ENCODE data around the gene LAMTOR1. TPM values are rescaled to one million over a fixed set of nuclear protein-coding genes. Genes with fewer than 3 reads are reported as not detected.

The LAMTOR1 gene
- total RNA-seq, 2 experiments from 2014 or later = 50.3 to 52.4 TPM

DNA sequence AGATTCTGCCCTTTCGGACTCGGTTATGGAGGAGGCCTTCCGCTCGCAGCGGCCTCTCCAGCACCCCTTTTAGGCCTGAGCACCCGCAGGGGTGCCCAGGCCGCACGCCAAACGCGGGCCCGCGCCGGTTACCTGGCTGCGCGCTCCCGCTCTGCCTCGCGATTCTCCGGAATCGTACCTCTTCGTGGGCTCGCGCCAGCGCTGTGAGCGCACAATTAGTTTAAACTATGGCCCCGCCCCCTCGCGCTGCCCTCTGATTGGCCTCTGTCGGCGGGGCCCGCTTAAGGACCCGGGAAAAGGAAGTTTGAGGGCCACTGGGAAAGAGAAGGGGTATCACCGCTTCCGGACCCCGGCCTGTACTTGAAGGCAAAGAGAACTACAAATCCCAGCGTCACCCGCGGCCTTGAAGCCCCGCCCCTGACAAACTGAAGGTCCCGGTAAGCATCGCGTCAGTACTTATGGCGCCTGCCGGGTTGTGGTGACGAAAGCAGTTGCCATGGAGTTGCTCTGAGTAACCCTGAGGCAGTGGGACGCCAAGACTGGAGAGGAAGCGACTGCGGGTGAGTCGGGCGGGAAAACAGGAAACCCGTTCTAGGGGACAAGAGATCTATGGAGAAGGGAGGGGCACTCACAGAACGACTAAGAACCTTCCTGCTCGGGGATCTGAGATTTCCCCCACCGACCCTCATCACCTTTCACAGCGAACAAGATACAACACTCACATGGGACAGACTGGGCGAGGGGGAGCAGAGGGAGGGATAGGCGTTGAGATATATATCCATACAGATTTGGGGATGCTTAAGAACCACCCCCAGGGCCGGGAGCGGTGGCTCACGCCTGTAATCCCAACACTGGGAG is 22.5 kb downstream of the LAMTOR1 start, which contains the start of the genes LRRC51 and NUMA1:
LRRC51 (plus strand) TSS at position 525 of the 858 bp plus-strand sequence. CDS start 8,234 bp downstream, outside the sequence.
NUMA1 (minus strand) TSS at position 217 of the 858 bp plus-strand sequence. CDS start 44,599 bp downstream, outside the sequence.
- POLR2A ChIA-PET = interaction anchor here (0.8 to 3.4 kb wide), 6 partner anchors 10 to 71 kb away, joined by 3 to 15 read pairs (median 4); no protein-coding TSS in a partner anchor
- intact Hi-C loops (cut with micrococcal nuclease) = loop anchor here (1.0 to 5.0 kb wide), 2 partner anchors 32 to 38 kb away; partner anchors contain the start of gene ANAPC15
- H3K4me3 Mint-ChIP-seq = peak within 1 kb of the TSS; percentile 99
- H3K4me1 Mint-ChIP-seq (ENCODE audit: low read depth) = peaks cover 34% of the 10 kb centered on the region
- ATAC-seq = peak; percentile 93
- CTCF ChIA-PET = interaction anchor here (1.0 to 2.4 kb wide), 4 partner anchors 10 to 55 kb away, joined by 6 to 26 read pairs (median 15); no protein-coding TSS in a partner anchor
- H3K36me3 Mint-ChIP-seq (ENCODE audit: low read depth) = peaks cover 19% of the 10 kb centered on the region
- no peaks in the 10 kb centered on the region for H3K9me3 Mint-ChIP-seq
- TF ChIP-seq, protein P1, sequence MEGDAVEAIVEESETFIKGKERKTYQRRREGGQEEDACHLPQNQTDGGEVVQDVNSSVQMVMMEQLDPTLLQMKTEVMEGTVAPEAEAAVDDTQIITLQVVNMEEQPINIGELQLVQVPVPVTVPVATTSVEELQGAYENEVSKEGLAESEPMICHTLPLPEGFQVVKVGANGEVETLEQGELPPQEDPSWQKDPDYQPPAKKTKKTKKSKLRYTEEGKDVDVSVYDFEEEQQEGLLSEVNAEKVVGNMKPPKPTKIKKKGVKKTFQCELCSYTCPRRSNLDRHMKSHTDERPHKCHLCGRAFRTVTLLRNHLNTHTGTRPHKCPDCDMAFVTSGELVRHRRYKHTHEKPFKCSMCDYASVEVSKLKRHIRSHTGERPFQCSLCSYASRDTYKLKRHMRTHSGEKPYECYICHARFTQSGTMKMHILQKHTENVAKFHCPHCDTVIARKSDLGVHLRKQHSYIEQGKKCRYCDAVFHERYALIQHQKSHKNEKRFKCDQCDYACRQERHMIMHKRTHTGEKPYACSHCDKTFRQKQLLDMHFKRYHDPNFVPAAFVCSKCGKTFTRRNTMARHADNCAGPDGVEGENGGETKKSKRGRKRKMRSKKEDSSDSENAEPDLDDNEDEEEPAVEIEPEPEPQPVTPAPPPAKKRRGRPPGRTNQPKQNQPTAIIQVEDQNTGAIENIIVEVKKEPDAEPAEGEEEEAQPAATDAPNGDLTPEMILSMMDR (IDR thresholded peaks at IDR 0.05) = no peak
- DNase-seq = peak; percentile 100
- H3K27me3 Mint-ChIP-seq = no peaks in the 10 kb centered on the region
- H3K27ac Mint-ChIP-seq = peak within 1 kb of the TSS; percentile 99

DNA sequence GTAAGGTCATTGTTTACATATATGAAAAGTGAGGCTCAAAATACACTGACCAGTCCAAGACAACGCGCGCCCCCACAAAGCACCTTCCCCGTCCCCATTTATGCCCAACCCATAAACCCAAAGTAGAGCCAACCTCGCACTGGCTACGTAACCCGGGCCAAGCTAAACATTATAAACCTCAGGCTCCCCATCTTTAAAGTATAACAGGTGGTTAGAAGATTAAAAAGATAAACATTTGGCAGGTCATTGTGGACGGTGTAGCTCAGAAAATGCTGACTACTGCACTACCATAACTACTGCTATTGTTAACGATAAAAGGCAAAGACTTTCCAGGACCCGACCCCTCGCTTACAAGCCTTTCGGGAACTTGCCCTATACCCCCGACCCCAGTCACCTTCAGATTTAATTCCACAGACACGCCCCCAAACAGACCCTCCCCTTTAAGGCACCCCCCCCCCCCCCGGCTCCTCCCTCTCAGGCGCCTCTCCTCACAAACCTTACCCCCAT is 23.2 kb downstream of the LAMTOR1 start:
- DNase-seq (peak; percentile 14), ATAC-seq (no peak)
- intact Hi-C loops (cut with micrococcal nuclease) = loop anchor here (1.0 to 5.0 kb wide), 2 partner anchors 32 to 38 kb away; partner anchors contain the start of gene ANAPC15
- peak overlapping the region; percentile 99 for H3K27ac Mint-ChIP-seq
- peaks cover 38% of the 10 kb centered on the region for H3K4me1 Mint-ChIP-seq (ENCODE audit: low read depth)
- no peaks in the 10 kb centered on the region for H3K27me3 Mint-ChIP-seq
- H3K36me3 Mint-ChIP-seq (ENCODE audit: low read depth) = peaks cover 19% of the 10 kb centered on the region
- ChIA-PET CTCF (interaction anchor here (1.0 to 2.2 kb wide), 2 partner anchors 11 to 55 kb away, joined by 6 to 16 read pairs; no protein-coding TSS in a partner anchor), POLR2A (interaction anchor here (1.2 to 3.4 kb wide), 2 partner anchors 13 to 40 kb away, joined by 3 to 15 read pairs; no protein-coding TSS in a partner anchor)
- H3K9me3 Mint-ChIP-seq = no peaks in the 10 kb centered on the region
- TF ChIP-seq, protein P1 (IDR thresholded peaks at IDR 0.05) = no peak
- peak overlapping the region; percentile 99 for H3K4me3 Mint-ChIP-seq

DNA sequence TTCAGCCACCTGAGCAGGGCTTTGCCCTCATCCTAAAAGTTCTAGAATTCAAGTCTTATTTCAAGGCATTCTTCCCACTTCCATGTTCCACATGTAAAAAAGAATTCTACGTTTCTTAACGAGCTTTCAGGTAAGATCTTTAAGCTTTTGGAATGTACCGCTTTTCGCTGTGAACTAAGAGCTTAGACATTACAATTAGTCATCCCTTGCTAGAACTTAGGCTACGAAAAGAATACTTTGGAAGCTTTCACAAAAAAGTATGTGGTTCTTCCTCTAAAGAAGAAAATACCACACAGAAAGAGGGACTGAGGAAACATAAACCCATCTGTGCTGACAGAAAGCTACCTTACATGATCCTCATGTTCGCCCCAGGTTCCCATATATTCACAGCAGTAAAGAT is 24.6 kb downstream of the LAMTOR1 start:
- no peaks in the 10 kb centered on the region for H3K27me3 Mint-ChIP-seq
- H3K4me3 Mint-ChIP-seq = peak overlapping the region; percentile 99
- H3K27ac Mint-ChIP-seq = peak overlapping the region; percentile 62
- H3K4me1 Mint-ChIP-seq (ENCODE audit: low read depth) = peaks cover 38% of the 10 kb centered on the region
- intact Hi-C loops (cut with micrococcal nuclease) = no loop called here
- DNase-seq (no peak), ATAC-seq (no peak)
- CTCF ChIA-PET = interaction anchor here (0.7 to 2.8 kb wide), 6 partner anchors 13 to 105 kb away, joined by 3 to 18 read pairs (median 4); no protein-coding TSS in a partner anchor
- TF ChIP-seq, protein P1 (IDR thresholded peaks at IDR 0.05) = no peak
- peaks cover 19% of the 10 kb centered on the region for H3K36me3 Mint-ChIP-seq (ENCODE audit: low read depth)
- H3K9me3 Mint-ChIP-seq = no peaks in the 10 kb centered on the region
- POLR2A ChIA-PET = interaction anchor here (0.6 to 1.3 kb wide), 8 partner anchors 9 to 105 kb away, joined by 3 to 4 read pairs (median 3); no protein-coding TSS in a partner anchor

DNA sequence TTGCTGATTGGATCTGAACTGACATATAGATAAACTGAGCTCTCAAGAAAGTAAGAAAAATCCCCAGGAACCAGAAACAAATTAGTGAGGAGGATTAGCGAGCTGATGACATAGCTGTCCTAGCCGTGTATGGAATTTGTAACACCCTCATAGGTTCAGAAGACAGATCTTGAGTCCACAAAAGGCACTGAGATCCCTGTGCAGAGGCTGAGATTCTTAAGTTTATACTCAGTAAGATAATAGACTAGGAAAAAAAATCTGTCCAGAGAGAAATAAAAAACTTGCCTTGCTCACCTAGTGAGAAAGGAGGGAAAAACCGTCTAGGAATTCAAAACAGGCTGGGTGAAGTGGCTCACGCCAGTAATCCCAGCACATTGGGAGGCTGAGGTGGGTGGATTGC is 27.3 kb downstream of the LAMTOR1 start:
- no peak overlapping the region for H3K4me3 Mint-ChIP-seq
- TF ChIP-seq, protein P1 (IDR thresholded peaks at IDR 0.05) = no peak
- peaks cover 38% of the 10 kb centered on the region for H3K4me1 Mint-ChIP-seq (ENCODE audit: low read depth)
- intact Hi-C loops (cut with micrococcal nuclease) = no loop called here
- ChIA-PET POLR2A (interaction anchor here (0.8 to 1.1 kb wide), 2 partner anchors 23 to 150 kb away, joined by 3 read pairs; no protein-coding TSS in a partner anchor), CTCF (interaction anchor here (1.2 to 1.5 kb wide), 2 partner anchors 25 to 51 kb away, joined by 3 to 7 read pairs; no protein-coding TSS in a partner anchor)
- no peak for ATAC-seq
- no peaks in the 10 kb centered on the region for H3K9me3 Mint-ChIP-seq
- no peak overlapping the region for H3K27ac Mint-ChIP-seq
- DNase-seq = no peak
- H3K27me3 Mint-ChIP-seq = no peaks in the 10 kb centered on the region
- peaks cover 19% of the 10 kb centered on the region for H3K36me3 Mint-ChIP-seq (ENCODE audit: low read depth)
